Measurements from ENCODE around the gene TERT. TPM values are rescaled to one million over a fixed set of nuclear protein-coding genes. Genes with fewer than 3 reads are reported as not detected.

The TERT gene
- total and polyA plus RNA-seq, 10 of the 15 experiments (the other 5 are each of a cell fraction or from before 2014, with no cell fraction given), result 0.08 to 21.5 (median 5.0) TPM

DNA sequence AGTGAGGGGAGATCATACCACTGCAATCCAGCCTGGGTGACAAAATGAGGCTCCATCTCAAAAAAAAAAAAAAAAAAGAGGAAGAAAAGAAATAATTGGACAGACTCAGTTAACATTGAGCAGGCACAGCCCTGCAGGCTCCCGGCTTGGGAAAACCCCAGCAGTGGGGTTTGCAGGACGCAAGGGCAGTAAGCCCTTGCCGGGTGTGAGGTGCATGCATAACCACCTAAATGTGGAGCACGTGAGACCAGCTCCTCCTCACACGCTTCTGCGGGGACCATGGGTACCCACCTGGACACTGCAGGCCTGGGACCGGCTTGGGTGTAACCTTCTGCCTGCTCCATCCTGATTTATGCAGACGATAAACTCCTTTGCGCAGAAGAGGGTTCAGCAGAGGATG is 74.5 kb downstream of the TERT start (continued):
- no peak for TF ChIP-seq ZZZ3 (IDR thresholded peaks at IDR 0.05; ENCODE audit: control insufficient read depth, insufficient read length, low read depth)
- TF ChIP-seq, protein P1, sequence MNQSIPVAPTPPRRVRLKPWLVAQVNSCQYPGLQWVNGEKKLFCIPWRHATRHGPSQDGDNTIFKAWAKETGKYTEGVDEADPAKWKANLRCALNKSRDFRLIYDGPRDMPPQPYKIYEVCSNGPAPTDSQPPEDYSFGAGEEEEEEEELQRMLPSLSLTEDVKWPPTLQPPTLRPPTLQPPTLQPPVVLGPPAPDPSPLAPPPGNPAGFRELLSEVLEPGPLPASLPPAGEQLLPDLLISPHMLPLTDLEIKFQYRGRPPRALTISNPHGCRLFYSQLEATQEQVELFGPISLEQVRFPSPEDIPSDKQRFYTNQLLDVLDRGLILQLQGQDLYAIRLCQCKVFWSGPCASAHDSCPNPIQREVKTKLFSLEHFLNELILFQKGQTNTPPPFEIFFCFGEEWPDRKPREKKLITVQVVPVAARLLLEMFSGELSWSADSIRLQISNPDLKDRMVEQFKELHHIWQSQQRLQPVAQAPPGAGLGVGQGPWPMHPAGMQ (IDR thresholded peaks at IDR 0.05; ENCODE audit: borderline replicate concordance), result no peak
- TF ChIP-seq ETV6 (conservative IDR thresholded peaks at IDR 0.05 in 1 of 2, IDR thresholded peaks at IDR 0.05 in 1 of 2; ENCODE audit: borderline replicate concordance in 1 of 2, low read depth in 1 of 2), result no peak
- no peak for TF ChIP-seq CBFB (IDR thresholded peaks at IDR 0.05; ENCODE audit: low read depth)

DNA sequence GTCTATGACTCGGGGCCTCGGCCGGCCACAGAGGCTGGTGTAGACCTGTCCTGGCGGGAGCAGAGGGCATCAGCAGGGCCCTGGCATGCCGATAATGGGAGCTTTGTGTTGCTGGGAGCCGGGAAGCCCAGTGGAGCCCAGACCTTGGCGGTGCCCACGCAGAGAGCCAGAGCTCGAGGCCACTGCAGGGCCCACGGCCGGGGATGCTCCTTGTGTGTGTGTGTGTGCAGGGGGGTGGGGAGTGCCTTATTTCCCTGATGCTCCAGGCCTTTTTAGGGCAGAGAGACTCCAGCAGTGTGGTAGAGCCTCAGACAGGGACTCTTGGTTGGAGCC is 75.1 kb downstream of the TERT start:
- ChIA-PET RAD21 (ENCODE audit: unreplicated experiment) (no interaction called here), SMC1A (ENCODE audit: uncharacterized antibody, unreplicated experiment) (no interaction called here), CTCF (no interaction called here), POLR2A (no interaction called here)
- TF ChIP-seq SREBF1 (IDR thresholded peaks at IDR 0.05; ENCODE audit: low read length) (no peak), TARDBP (IDR thresholded peaks at IDR 0.05; ENCODE audit: borderline replicate concordance) (no peak)
- TF ChIP-seq, protein P2, sequence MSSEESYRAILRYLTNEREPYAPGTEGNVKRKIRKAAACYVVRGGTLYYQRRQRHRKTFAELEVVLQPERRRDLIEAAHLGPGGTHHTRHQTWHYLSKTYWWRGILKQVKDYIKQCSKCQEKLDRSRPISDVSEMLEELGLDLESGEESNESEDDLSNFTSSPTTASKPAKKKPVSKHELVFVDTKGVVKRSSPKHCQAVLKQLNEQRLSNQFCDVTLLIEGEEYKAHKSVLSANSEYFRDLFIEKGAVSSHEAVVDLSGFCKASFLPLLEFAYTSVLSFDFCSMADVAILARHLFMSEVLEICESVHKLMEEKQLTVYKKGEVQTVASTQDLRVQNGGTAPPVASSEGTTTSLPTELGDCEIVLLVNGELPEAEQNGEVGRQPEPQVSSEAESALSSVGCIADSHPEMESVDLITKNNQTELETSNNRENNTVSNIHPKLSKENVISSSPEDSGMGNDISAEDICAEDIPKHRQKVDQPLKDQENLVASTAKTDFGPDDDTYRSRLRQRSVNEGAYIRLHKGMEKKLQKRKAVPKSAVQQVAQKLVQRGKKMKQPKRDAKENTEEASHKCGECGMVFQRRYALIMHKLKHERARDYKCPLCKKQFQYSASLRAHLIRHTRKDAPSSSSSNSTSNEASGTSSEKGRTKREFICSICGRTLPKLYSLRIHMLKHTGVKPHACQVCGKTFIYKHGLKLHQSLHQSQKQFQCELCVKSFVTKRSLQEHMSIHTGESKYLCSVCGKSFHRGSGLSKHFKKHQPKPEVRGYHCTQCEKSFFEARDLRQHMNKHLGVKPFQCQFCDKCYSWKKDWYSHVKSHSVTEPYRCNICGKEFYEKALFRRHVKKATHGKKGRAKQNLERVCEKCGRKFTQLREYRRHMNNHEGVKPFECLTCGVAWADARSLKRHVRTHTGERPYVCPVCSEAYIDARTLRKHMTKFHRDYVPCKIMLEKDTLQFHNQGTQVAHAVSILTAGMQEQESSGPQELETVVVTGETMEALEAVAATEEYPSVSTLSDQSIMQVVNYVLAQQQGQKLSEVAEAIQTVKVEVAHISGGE (CRISPR knock-in tag; IDR thresholded peaks at IDR 0.05), result no peak
- in situ Hi-C loops (cut with MboI) (no loop called here), intact Hi-C loops (cut with micrococcal nuclease; ENCODE audit: unreplicated experiment) (no loop called here)
- Histone ChIP-seq H3K9ac (ENCODE audit: control insufficient read depth, insufficient read depth, low read length) (no peak overlapping the region), H2AFZ (ENCODE audit: control insufficient read depth, low read depth, low read length) (no peak overlapping the region), H3K79me2 (ENCODE audit: control insufficient read depth, insufficient read depth, low read length) (no peaks in the 10 kb centered on the region), H3K9me3 (replicated peaks; ENCODE audit: control insufficient read depth, insufficient read depth, low read length) (no peaks in the 10 kb centered on the region; the same call in 2 of the 3 replicates), H3K27me3 (replicated peaks in 1 of 2; ENCODE audit: control insufficient read depth in 2 of 2, insufficient read depth in 2 of 2, low read length in 1 of 2) (no peaks in the 10 kb centered on the region; a peak in 1 of 4 replicates), H3K4me2 (ENCODE audit: control insufficient read depth, insufficient read depth) (no peak overlapping the region), H3K4me3 (no peak overlapping the region), H3K27ac (ENCODE audit: control insufficient read depth, insufficient read depth) (no peak overlapping the region), H4K20me1 (ENCODE audit: control insufficient read depth, insufficient read depth) (no peaks in the 10 kb centered on the region), H3K4me1 (ENCODE audit: control insufficient read depth, insufficient read depth, low read length) (no peaks in the 10 kb centered on the region), H3K36me3 (ENCODE audit: control insufficient read depth in 2 of 2, insufficient read depth in 2 of 2, low read length in 1 of 2) (no peaks in the 10 kb centered on the region)
- WGBS (ENCODE audit: insufficient coverage, insufficient replicate concordance, low lambda C conversion rate, missing lambda C conversion rate), result 35% methylated on average over 11 of the region's 11 CpGs
- ATAC-seq (no peak), DNase-seq (ENCODE audit: low read depth, low spot score) (no peak), FAIRE-seq (no peak)
- no TSS peak for BruUV-seq (replicated peaks)
